HepG2 (cell line): ENCODE results near the gene TM6SF1. TPM values are rescaled to one million over a fixed set of nuclear protein-coding genes. Genes with fewer than 3 reads are reported as not detected.

Source experiments
- ATAC-seq: fragments of 200-7000 bp; cut with Tn5 transposase; 3 replicates; pipeline ENCODE4 v1.9.1; 2020; ENCODE audit warnings: mild to moderate bottlenecking, moderate library complexity
- BruUV-seq: library from RNA; stranded (reverse); fragments of 400-500 nt; replicated peaks from 2 replicates; lab custom pipeline; 2021; lab: Mats Ljungman, UMichigan
- CTCF ChIA-PET: fragments of 300-600 bp; formaldehyde crosslinking; extraction: SDS; loops from one replicate; lab custom pipeline; 2021; ENCODE audit warnings: low total read pairs, inconsistent platforms, low intra/inter-chr PET ratio; lab: Yijun Ruan, JAX
- POLR2A ChIA-PET: fragments of 350-600 bp; sonication (Branson Sonifier 250); formaldehyde crosslinking; loops from one replicate; lab custom pipeline; 2020; ENCODE audit warnings: antibody characterized with exemption, inconsistent platforms; lab: Yijun Ruan, JAX
- DNase-seq: peaks from one replicate; pipeline ENCODE4 v3.0.0-alpha.2; 2015; ENCODE audit warnings: low spot score
- FAIRE-seq: peaks from 3 replicates; lab custom pipeline; 2011; peaks lifted over from hg19 to GRCh38; lab: Jason Lieb, UNC
- H2AFZ ChIP-seq: one replicate; pipeline ENCODE4 v1.6.1; 2011; ENCODE audit warnings: low read length, inconsistent platforms
- H3K27ac ChIP-seq: fragments of 300-600 bp; 3 replicates; pipeline ENCODE4 v1.8.0; 2011; ENCODE audit warnings: mixed run types, mild to moderate bottlenecking, mixed read lengths, low read length, inconsistent platforms; ENCODE audit not compliant: insufficient read depth; ENCODE audit errors: extremely low read length
- H3K27me3 ChIP-seq, 2 experiments: fragments of 200-600 bp in 1 of 2; 2 replicates in 1 of 2; 3 replicates in 1 of 2; pipeline versions ENCODE4 v1.6.0 to v1.8.0; 2011; ENCODE audit warnings: low read length in 2 of 2, mild to moderate bottlenecking in 2 of 2, moderate library complexity in 2 of 2, inconsistent platforms in 1 of 2; ENCODE audit not compliant: insufficient read depth in 2 of 2, control insufficient read depth in 1 of 2
- H3K36me3 ChIP-seq, 2 experiments: fragments of 200-600 bp in 1 of 2; replicated peaks in 1 of 2; 2 replicates in 1 of 2; 3 replicates in 1 of 2; pipeline versions ENCODE4 v1.5.1 to v1.8.0; 2011; ENCODE audit warnings: low read length in 2 of 2, inconsistent platforms in 1 of 2; ENCODE audit not compliant: insufficient read depth in 2 of 2, control insufficient read depth in 1 of 2
- H3K4me1 ChIP-seq: 2 replicates; pipeline ENCODE4 v1.5.1; 2012; ENCODE audit warnings: low read length, inconsistent platforms; ENCODE audit not compliant: insufficient read depth
- H3K4me2 ChIP-seq: 2 replicates; pipeline ENCODE4 v1.6.0; 2011; ENCODE audit warnings: low read depth, low read length, inconsistent platforms
- H3K4me3 ChIP-seq, 3 experiments: fragments of 200-600 bp in 1 of 3; sonication (generic), shearing (Covaris generic) in 1 of 3; replicated peaks in 1 of 3; 2 replicates each; pipeline ENCODE4 v1.5.1; 2011 to 2016; ENCODE audit warnings: low read length in 3 of 3, inconsistent platforms in 2 of 3, low read depth in 2 of 3, mild to moderate bottlenecking in 2 of 3, control low read depth in 1 of 3, mixed read lengths in 1 of 3; ENCODE audit not compliant: insufficient read depth in 1 of 3
- H3K79me2 ChIP-seq: one replicate; pipeline ENCODE4 v1.6.1; 2011; ENCODE audit warnings: low read length, inconsistent platforms; ENCODE audit not compliant: insufficient read depth
- H3K9ac ChIP-seq: 2 replicates; pipeline ENCODE4 v1.6.0; 2011; ENCODE audit warnings: mild to moderate bottlenecking, low read depth, low read length, inconsistent platforms; ENCODE audit not compliant: insufficient read depth
- H3K9me3 ChIP-seq: 2 replicates; pipeline ENCODE4 v1.5.1; 2012; ENCODE audit warnings: mild to moderate bottlenecking, low read length
- H4K20me1 ChIP-seq: 2 replicates; pipeline ENCODE4 v1.6.0; 2011; ENCODE audit warnings: inconsistent platforms, mild to moderate bottlenecking, low read length, moderate library complexity; ENCODE audit not compliant: insufficient read depth
- CHD4 ChIP-seq: fragments of 200-600 bp; sonication (generic); IDR thresholded peaks from 2 replicates; pipeline ENCODE4 v1.7.0; 2017; ENCODE audit warnings: mild to moderate bottlenecking, low read length, borderline replicate concordance
- FOXP1 ChIP-seq, 2 experiments: fragments of 450-650 bp in 1 of 2; IDR thresholded peaks; 2 replicates each; pipeline ENCODE4 v1.6.1; 2017 to 2018; ENCODE audit warnings: antibody characterized with exemption in 1 of 2
- KLF16 ChIP-seq, 2 experiments: sonication (generic) in 1 of 2; formaldehyde crosslinking in 1 of 2; IDR thresholded peaks; 2 replicates each; pipeline versions ENCODE4 v1.6.1 to v1.8.0; 2016 to 2023; ENCODE audit warnings: missing genetic modification reagents in 2 of 2, missing compliant biosample characterization in 1 of 2
- MATR3 ChIP-seq: sonication (generic); formaldehyde crosslinking; IDR thresholded peaks from 2 replicates; pipeline ENCODE4 v1.4.0; 2020; ENCODE audit warnings: missing genetic modification reagents
- XRCC5 ChIP-seq: fragments of 200-400 bp; formaldehyde crosslinking; optimal IDR thresholded peaks from 2 replicates; pipeline ENCODE3; 2017; ENCODE audit warnings: mild to moderate bottlenecking, low read length
- ZNF232 ChIP-seq: sonication (generic); formaldehyde crosslinking; IDR thresholded peaks from 2 replicates; pipeline ENCODE4 v1.4.0; 2020; ENCODE audit warnings: missing genetic modification reagents, borderline replicate concordance
- ZNF530 ChIP-seq: sonication (generic); formaldehyde crosslinking; IDR thresholded peaks from 2 replicates; pipeline ENCODE4 v1.5.0; 2020; ENCODE audit warnings: low read depth, mild to moderate bottlenecking, missing genetic modification reagents
- ZNF557 ChIP-seq: sonication (generic); formaldehyde crosslinking; IDR thresholded peaks from 2 replicates; pipeline ENCODE4 v1.4.0; 2020; ENCODE audit warnings: missing genetic modification reagents
- ZNF83 ChIP-seq: sonication (generic); formaldehyde crosslinking; IDR thresholded peaks from 2 replicates; pipeline ENCODE4 v1.4.0; 2020; ENCODE audit warnings: missing genetic modification reagents, mild to moderate bottlenecking, borderline replicate concordance
- ZSCAN29 ChIP-seq: sonication (generic); formaldehyde crosslinking; conservative IDR thresholded peaks from 2 replicates; pipeline ENCODE4 v1.4.0; 2020; ENCODE audit warnings: mild to moderate bottlenecking, missing genetic modification reagents
- WGBS: methylation state at CpG from one replicate; pipeline ENCODE4 v1.1.6; 2017; ENCODE audit warnings: low lambda C conversion rate; 5-methylcytosine and 5-hydroxymethylcytosine counted together
- in situ Hi-C: cut with HindIII; loops from 2 replicates; pipeline ENCODE4 v1.10.0; 2017; ENCODE audit warnings: low pct_unique_long_range_greater_than_20kb; ENCODE audit not compliant: extremely low pct_ligation_motif_present
- intact Hi-C: fragments of 100-400 bp; cut with micrococcal nuclease; formaldehyde crosslinking; loops from one replicate; pipeline ENCODE4 v1.10.0; 2022; ENCODE audit not compliant: unreplicated experiment
- polyA plus RNA-seq, 8 experiments: library from polyadenylated mRNA; depleted of rRNA in 3 of 8; stranded (reverse) in 7 of 8; unstranded in 1 of 8; fragments of >200 nt; fragmentation: Illumina TruSeq in 4 of 8; extraction: Trizol in 4 of 8; gene quantifications; 2 replicates each; pipeline versions ENCODE4 v1.2.1 to v1.2.3, GENCODE V29; 2011 to 2016; ENCODE audit warnings: low read depth in 4 of 8, missing spikeins in 1 of 8, mixed read lengths in 1 of 8; ENCODE audit not compliant: insufficient read depth in 1 of 8
- total RNA-seq, 5 experiments: library from RNA; depleted of rRNA; stranded (reverse); fragments of >200 nt; fragmentation: Illumina TruSeq; extraction: Trizol; gene quantifications; 2 replicates each; pipeline ENCODE4 v1.2.3, GENCODE V29; 2016; ENCODE audit warnings: low read depth in 1 of 5
- TF ChIP-seq, protein P1 (sequence below): sonication (generic); formaldehyde crosslinking; IDR thresholded peaks from 2 replicates; pipeline ENCODE4 v1.4.0; 2020; ENCODE audit warnings: missing genetic modification reagents, mild to moderate bottlenecking, borderline replicate concordance
- TF ChIP-seq, protein P2 (sequence below): sonication (generic); formaldehyde crosslinking; IDR thresholded peaks from 2 replicates; pipeline ENCODE4 v1.9.0; 2022; ENCODE audit warnings: low read depth, missing genetic modification reagents

The TM6SF1 gene
- total and polyA plus RNA-seq, 2 of the 13 experiments (the other 11 are each of a cell fraction or from before 2014, with no cell fraction given) = not detected

DNA sequence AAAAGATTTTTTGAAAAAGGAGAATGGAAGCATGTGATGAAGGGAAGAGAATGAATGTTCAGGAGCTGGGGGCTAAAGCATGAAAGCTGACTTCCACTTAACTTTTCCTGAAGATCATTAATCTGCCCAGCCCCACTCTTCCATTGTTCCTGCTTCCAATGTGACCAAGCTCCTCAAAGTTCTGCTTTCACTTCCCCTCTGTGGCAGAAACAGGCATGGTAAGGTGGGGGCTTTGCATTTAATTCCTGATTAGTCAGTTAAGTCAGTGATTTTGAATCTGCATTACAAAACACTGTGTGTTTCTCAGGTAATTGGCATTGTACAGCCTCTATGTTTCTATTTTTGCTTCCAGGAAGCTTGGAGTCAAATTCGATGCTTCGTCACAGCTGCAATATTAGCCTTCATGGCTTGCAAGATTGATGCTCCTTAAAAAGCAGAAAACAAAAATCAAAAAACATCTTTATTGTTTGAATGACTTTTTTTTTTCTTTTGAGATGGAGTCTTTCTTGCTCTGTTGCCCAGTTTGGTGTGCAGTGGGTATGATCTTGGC, 7.3 kb upstream of the TM6SF1 start:
- FAIRE-seq = no peak
- WGBS = 8% methylated on average over 2 of the region's 2 CpGs
- POLR2A ChIA-PET = no interaction called here

More for the DNA sequence above, 7.3 kb upstream of the TM6SF1 start:
- no peaks in the 10 kb centered on the region for H3K36me3 ChIP-seq
- CTCF ChIA-PET = no interaction called here
- TF ChIP-seq KLF16 (CRISPR knock-in tag; IDR thresholded peaks at IDR 0.05) = no peak
- TF ChIP-seq ZNF557 = no peak
- TF ChIP-seq ZNF83 = no peak
- TF ChIP-seq ZSCAN29 (CRISPR knock-in tag) = no peak
- TF ChIP-seq, protein P1, sequence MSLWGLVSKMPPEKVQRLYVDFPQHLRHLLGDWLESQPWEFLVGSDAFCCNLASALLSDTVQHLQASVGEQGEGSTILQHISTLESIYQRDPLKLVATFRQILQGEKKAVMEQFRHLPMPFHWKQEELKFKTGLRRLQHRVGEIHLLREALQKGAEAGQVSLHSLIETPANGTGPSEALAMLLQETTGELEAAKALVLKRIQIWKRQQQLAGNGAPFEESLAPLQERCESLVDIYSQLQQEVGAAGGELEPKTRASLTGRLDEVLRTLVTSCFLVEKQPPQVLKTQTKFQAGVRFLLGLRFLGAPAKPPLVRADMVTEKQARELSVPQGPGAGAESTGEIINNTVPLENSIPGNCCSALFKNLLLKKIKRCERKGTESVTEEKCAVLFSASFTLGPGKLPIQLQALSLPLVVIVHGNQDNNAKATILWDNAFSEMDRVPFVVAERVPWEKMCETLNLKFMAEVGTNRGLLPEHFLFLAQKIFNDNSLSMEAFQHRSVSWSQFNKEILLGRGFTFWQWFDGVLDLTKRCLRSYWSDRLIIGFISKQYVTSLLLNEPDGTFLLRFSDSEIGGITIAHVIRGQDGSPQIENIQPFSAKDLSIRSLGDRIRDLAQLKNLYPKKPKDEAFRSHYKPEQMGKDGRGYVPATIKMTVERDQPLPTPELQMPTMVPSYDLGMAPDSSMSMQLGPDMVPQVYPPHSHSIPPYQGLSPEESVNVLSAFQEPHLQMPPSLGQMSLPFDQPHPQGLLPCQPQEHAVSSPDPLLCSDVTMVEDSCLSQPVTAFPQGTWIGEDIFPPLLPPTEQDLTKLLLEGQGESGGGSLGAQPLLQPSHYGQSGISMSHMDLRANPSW (CRISPR knock-in tag) = no peak
- no peak for TF ChIP-seq MATR3 (CRISPR knock-in tag)
- no peak for TF ChIP-seq XRCC5
- TF ChIP-seq, protein P2, sequence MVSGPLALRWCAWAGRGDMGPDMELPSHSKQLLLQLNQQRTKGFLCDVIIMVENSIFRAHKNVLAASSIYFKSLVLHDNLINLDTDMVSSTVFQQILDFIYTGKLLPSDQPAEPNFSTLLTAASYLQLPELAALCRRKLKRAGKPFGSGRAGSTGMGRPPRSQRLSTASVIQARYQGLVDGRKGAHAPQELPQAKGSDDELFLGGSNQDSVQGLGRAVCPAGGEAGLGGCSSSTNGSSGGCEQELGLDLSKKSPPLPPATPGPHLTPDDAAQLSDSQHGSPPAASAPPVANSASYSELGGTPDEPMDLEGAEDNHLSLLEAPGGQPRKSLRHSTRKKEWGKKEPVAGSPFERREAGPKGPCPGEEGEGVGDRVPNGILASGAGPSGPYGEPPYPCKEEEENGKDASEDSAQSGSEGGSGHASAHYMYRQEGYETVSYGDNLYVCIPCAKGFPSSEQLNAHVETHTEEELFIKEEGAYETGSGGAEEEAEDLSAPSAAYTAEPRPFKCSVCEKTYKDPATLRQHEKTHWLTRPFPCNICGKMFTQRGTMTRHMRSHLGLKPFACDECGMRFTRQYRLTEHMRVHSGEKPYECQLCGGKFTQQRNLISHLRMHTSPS (CRISPR knock-in tag) = no peak
- no peak for TF ChIP-seq ZNF530 (CRISPR knock-in tag)
- TF ChIP-seq ZNF232 (CRISPR knock-in tag) = no peak
- no peak for TF ChIP-seq FOXP1 (IDR thresholded peaks at IDR 0.05)
- no peak for TF ChIP-seq FOXP1 (CRISPR knock-in tag; IDR thresholded peaks at IDR 0.05)
- no peak for TF ChIP-seq CHD4
- no peak for ATAC-seq
- H3K27ac ChIP-seq = no peak overlapping the region
- no peak overlapping the region for H3K4me3 ChIP-seq
- intact Hi-C loops (no loop called here), in situ Hi-C loops (no loop called here)
- H3K27me3 ChIP-seq = no peaks in the 10 kb centered on the region; a peak in 1 of 5 replicates
- H3K4me2 ChIP-seq = no peak overlapping the region
- DNase-seq = no peak
- no peaks in the 10 kb centered on the region for H3K79me2 ChIP-seq
- no peak overlapping the region for H2AFZ ChIP-seq
- BruUV-seq = no TSS peak
- H3K4me1 ChIP-seq = no peaks in the 10 kb centered on the region
- no peak overlapping the region for H3K9ac ChIP-seq
- no peaks in the 10 kb centered on the region for H3K9me3 ChIP-seq
- H4K20me1 ChIP-seq = no peaks in the 10 kb centered on the region
